ENCODE data around the gene YBX2.

YBX2 gene

DNA sequence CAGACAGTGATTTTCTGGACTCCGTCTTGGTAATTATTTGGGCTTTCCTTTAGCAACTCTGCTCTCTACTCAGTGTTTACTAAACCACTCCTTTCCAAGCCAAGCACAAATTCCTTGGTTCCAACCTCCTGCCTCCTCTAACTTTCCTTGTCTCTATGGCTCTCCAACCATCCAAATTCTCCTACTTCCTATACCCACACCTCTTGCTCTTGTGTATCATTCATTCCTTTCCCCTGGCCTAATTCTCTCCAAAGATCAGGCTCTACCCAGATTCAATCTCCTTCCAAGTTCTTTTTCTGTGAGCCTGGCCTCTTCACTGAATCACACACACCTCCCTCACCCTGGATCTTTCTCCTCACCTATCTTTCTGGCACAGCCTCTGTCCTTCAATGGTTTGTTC is 33.6 kb upstream of the YBX2 start:
- TF ChIP-seq, protein P1, sequence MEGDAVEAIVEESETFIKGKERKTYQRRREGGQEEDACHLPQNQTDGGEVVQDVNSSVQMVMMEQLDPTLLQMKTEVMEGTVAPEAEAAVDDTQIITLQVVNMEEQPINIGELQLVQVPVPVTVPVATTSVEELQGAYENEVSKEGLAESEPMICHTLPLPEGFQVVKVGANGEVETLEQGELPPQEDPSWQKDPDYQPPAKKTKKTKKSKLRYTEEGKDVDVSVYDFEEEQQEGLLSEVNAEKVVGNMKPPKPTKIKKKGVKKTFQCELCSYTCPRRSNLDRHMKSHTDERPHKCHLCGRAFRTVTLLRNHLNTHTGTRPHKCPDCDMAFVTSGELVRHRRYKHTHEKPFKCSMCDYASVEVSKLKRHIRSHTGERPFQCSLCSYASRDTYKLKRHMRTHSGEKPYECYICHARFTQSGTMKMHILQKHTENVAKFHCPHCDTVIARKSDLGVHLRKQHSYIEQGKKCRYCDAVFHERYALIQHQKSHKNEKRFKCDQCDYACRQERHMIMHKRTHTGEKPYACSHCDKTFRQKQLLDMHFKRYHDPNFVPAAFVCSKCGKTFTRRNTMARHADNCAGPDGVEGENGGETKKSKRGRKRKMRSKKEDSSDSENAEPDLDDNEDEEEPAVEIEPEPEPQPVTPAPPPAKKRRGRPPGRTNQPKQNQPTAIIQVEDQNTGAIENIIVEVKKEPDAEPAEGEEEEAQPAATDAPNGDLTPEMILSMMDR (IDR thresholded peaks at IDR 0.05; ENCODE audit: control insufficient read depth, extremely low read depth, insufficient read depth), result no peak
- H3K4me3 ChIP-seq (ENCODE audit: low read depth, low read length), result peak overlapping the region; percentile 82
- no peak for DNase-seq (ENCODE audit: low read depth)

DNA sequence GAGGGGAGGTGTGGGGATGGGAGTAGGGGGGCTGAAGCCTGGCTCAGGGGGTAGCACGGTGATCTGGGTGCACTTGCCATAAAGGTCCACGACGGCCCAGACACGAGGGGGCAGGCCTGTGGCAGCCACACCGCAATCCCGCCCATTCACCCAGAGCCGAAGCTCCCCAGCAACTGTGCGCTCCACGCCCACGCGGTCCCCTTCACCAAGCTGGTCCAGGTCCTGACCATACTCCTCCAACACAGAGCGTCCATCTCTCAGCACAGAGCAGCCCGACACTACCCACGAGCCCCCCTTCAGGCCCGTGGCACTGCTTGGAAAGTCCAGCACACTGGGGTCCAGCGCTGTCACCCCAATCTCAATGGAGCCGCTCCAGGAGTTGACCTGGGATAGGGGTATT is 33.1 kb upstream of the YBX2 start:
- H3K4me3 ChIP-seq (ENCODE audit: low read depth, low read length), result peak overlapping the region; percentile 82; the same call in 1 of the 2 replicates
- TF ChIP-seq, protein P1 (IDR thresholded peaks at IDR 0.05; ENCODE audit: control insufficient read depth, extremely low read depth, insufficient read depth), result no peak
- DNase-seq (ENCODE audit: low read depth), result no peak

DNA sequence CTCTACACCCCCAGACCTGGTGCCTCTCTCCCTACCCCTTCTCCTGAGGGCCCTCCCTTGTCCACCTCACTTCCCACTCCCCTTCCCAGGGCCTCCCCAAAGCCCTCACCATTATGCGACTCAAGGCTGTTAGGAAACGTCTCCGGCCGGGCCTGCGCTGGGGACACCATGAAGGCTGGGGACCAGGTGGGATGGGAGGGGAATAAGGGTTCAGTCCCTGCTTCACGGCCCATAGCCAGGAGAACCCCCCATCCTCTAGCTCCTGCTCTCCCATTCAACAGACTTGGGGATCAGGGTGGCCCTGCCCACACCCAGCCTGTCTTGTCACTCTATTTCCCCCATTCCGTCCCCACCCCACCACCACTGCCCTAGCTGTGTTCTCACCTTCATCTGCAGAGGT is 32.6 kb upstream of the YBX2 start:
- TF ChIP-seq, protein P1 (IDR thresholded peaks at IDR 0.05; ENCODE audit: control insufficient read depth, extremely low read depth, insufficient read depth), result no peak
- DNase-seq (ENCODE audit: low read depth), result no peak
- H3K4me3 ChIP-seq (ENCODE audit: low read depth, low read length), result no peak overlapping the region

DNA sequence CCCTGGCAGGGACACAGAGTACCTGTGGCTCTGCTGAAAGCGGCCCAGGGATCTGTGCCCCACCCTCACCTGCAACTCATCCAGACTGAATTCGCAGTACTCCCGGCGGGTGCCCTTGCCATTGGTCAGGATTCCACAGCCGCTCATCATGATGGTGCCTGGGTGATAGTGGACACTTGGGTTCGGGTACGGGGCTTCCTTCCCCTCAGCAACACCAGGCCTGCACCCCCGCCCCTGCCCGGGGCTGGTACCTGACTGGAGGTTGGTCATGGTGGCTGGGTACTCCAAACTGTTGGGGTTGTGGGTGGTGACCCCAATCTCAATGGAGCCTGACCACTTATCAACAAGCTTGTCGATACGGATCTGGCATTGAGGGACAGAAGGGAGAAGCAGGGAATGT is 31.7 kb upstream of the YBX2 start:
- TF ChIP-seq, protein P1 (IDR thresholded peaks at IDR 0.05; ENCODE audit: control insufficient read depth, extremely low read depth, insufficient read depth), result no peak

GRCh38 chr17:7325031-7325528 is 30.6 kb upstream of the YBX2 start:
- H3K4me3 ChIP-seq (ENCODE audit: low read depth, low read length), result no peak overlapping the region
- DNase-seq (ENCODE audit: low read depth), result no peak
- TF ChIP-seq, protein P1 (IDR thresholded peaks at IDR 0.05; ENCODE audit: control insufficient read depth, extremely low read depth, insufficient read depth), result no peak

More for the DNA sequence above, 31.7 kb upstream of the YBX2 start:
- no peak overlapping the region for H3K4me3 ChIP-seq (ENCODE audit: low read depth, low read length)
- DNase-seq (ENCODE audit: low read depth), result no peak

GRCh38 chr17:7324438-7324779 is 30.0 kb upstream of the YBX2 start:
- no peak overlapping the region for H3K4me3 ChIP-seq (ENCODE audit: low read depth, low read length)
- TF ChIP-seq, protein P1 (IDR thresholded peaks at IDR 0.05; ENCODE audit: control insufficient read depth, extremely low read depth, insufficient read depth), result no peak
- no peak for DNase-seq (ENCODE audit: low read depth)

DNA sequence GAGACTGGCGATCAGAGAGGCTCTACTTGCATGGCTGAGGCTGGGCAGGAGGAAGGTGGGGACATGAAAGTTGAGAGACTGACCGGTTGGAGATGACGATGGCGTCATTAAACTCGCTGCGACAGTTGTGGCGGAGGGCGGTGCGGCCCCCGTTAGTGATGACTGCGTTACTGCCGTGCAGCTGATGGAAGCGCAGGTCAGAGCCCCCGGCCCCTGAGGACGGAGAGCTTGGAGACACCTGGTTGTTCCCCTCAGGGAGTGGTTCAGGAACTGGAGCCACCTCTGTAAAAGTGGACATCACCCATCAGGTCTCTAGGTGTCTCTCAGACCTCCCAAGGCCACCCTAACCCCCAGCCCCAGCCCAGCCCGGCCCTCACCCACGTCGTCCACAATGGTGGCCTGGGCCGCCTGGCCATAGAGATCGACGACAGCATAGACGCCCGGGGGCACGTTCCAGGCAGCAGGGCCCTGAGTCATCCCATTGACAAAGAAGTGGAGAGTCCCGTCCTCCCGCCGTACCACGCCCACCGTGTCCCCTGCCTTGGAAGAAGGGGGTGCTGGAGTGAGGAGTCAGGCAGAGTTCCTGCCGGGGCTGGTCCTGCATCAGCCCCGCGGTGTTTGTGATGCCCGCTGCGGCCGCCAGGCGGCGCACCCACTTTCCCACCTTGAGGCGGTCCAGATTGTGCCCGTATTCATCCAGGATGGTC is 29.4 kb upstream of the YBX2 start:
- no peak for DNase-seq (ENCODE audit: low read depth)
- H3K4me3 ChIP-seq (ENCODE audit: low read depth, low read length), result no peak overlapping the region
- TF ChIP-seq, protein P1 (IDR thresholded peaks at IDR 0.05; ENCODE audit: control insufficient read depth, extremely low read depth, insufficient read depth), result peak; percentile 65

Measured in LNCaP clone FGC (cell line).